Measurements from ENCODE around the gene LDLRAD4. TPM values are rescaled to one million over a fixed set of nuclear protein-coding genes. Genes with fewer than 3 reads are reported as not detected.

Gene LDLRAD4
- polyA plus RNA-seq, 1 experiment: not detected

- no peak for TF ChIP-seq CTCF (IDR thresholded peaks at IDR 0.05; ENCODE audit: low read depth, low read length)
- ChIA-PET POLR2A (no interaction called here), CTCF (no interaction called here)
- Histone ChIP-seq H3K27me3 (ENCODE audit: control insufficient read depth, insufficient read depth, low read length) (no peaks in the 10 kb centered on the region), H3K27ac (ENCODE audit: low read depth, low read length) (no peak overlapping the region), H3K9me3 (ENCODE audit: control insufficient read depth, insufficient read depth, low read length) (no peaks in the 10 kb centered on the region), H3K4me3 (ENCODE audit: low read depth, low read length) (no peak overlapping the region)
- no peak for DNase-seq (ENCODE audit: low read depth, low spot score)
These were observed 355.8 kb downstream of the LDLRAD4 start for GRCh38 chr18:13574355-13574754.

DNA sequence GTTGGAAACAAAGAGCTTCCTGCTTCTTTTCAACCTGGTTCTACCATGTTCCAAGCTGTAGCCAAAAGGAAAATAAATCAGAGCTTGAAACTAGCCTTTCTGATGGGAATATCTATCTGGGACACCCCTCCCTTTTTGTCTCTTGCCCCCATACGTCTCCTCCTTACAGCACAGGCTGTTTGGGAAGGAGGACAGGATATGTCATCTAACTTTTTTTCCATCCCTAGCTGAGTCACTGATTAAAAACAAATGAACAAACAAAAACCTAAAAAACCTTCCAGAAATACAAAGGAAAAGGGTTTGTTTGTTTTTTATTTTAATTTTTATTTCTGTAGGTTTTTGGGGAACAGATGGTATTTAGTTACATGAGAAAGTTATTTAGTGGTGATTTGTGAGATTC is 356.2 kb downstream of the LDLRAD4 start:
- ChIA-PET POLR2A (no interaction called here), CTCF (no interaction called here)
- Histone ChIP-seq H3K27me3 (ENCODE audit: control insufficient read depth, insufficient read depth, low read length) (no peaks in the 10 kb centered on the region), H3K27ac (ENCODE audit: low read depth, low read length) (no peak overlapping the region), H3K4me3 (ENCODE audit: low read depth, low read length) (no peak overlapping the region), H3K9me3 (ENCODE audit: control insufficient read depth, insufficient read depth, low read length) (no peaks in the 10 kb centered on the region)
- no peak for DNase-seq (ENCODE audit: low read depth, low spot score)
- no peak for TF ChIP-seq CTCF (IDR thresholded peaks at IDR 0.05; ENCODE audit: low read depth, low read length)

DNA sequence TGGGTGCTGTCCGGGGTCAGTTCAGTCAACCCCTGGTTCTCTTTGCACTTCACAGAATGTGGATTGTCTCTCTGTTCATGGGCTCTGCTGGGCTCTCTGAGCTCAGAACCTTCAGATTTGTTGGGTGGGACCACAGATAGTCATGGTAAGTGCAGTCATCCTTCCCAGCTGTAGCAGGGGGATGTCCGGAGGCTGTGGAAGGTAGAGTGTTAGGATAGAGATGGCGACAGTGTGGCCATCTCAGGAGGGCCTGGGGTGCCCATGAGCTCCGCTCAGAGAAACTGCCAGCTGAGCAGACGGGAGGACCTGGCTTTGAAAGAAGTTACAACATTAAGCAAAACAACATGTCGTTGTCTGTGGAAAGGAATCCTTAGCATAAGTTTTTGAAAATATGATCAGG is 358.0 kb downstream of the LDLRAD4 start:
- DNase-seq (ENCODE audit: low read depth, low spot score): no peak
- no peak for TF ChIP-seq CTCF (IDR thresholded peaks at IDR 0.05; ENCODE audit: low read depth, low read length)
- Histone ChIP-seq H3K9me3 (ENCODE audit: control insufficient read depth, insufficient read depth, low read length) (no peaks in the 10 kb centered on the region), H3K4me3 (ENCODE audit: low read depth, low read length) (no peak overlapping the region), H3K27me3 (ENCODE audit: control insufficient read depth, insufficient read depth, low read length) (no peaks in the 10 kb centered on the region), H3K27ac (ENCODE audit: low read depth, low read length) (no peak overlapping the region)
- ChIA-PET POLR2A (no interaction called here), CTCF (no interaction called here)

- Histone ChIP-seq H3K4me3 (ENCODE audit: low read depth, low read length) (no peak overlapping the region), H3K9me3 (ENCODE audit: control insufficient read depth, insufficient read depth, low read length) (no peaks in the 10 kb centered on the region), H3K27ac (ENCODE audit: low read depth, low read length) (no peak overlapping the region), H3K27me3 (ENCODE audit: control insufficient read depth, insufficient read depth, low read length) (no peaks in the 10 kb centered on the region)
- CTCF ChIA-PET: no interaction called here
- no peak for DNase-seq (ENCODE audit: low read depth, low spot score)
- POLR2A ChIA-PET: no interaction called here
- no peak for TF ChIP-seq CTCF (IDR thresholded peaks at IDR 0.05; ENCODE audit: low read depth, low read length)
These were observed 358.6 kb downstream of the LDLRAD4 start for GRCh38 chr18:13577091-13577697.

- DNase-seq (ENCODE audit: low read depth, low spot score): no peak
- no peaks in the 10 kb centered on the region for H3K27me3 ChIP-seq (ENCODE audit: control insufficient read depth, insufficient read depth, low read length)
- no peaks in the 10 kb centered on the region for H3K9me3 ChIP-seq (ENCODE audit: control insufficient read depth, insufficient read depth, low read length)
- CTCF ChIA-PET: no interaction called here
- H3K4me3 ChIP-seq (ENCODE audit: low read depth, low read length): no peak overlapping the region
- POLR2A ChIA-PET: no interaction called here
- TF ChIP-seq CTCF (IDR thresholded peaks at IDR 0.05; ENCODE audit: low read depth, low read length): no peak
- H3K27ac ChIP-seq (ENCODE audit: low read depth, low read length): no peak overlapping the region
These were observed 359.2 kb downstream of the LDLRAD4 start for GRCh38 chr18:13577781-13578180.
